HG02759 (cell line): ENCODE results near the gene UPP2.
A peak's percentile ranks its signal among the peaks of the same experiment; 100 is the strongest.

Experiments
- ATAC-seq: cut with Tn5 transposase; IDR thresholded peaks from one replicate; pipeline ENCODE4 v1.9.1; 2021; ENCODE audit warnings: mild to moderate bottlenecking, moderate library complexity; ENCODE audit not compliant: unreplicated experiment

The UPP2 gene

DNA sequence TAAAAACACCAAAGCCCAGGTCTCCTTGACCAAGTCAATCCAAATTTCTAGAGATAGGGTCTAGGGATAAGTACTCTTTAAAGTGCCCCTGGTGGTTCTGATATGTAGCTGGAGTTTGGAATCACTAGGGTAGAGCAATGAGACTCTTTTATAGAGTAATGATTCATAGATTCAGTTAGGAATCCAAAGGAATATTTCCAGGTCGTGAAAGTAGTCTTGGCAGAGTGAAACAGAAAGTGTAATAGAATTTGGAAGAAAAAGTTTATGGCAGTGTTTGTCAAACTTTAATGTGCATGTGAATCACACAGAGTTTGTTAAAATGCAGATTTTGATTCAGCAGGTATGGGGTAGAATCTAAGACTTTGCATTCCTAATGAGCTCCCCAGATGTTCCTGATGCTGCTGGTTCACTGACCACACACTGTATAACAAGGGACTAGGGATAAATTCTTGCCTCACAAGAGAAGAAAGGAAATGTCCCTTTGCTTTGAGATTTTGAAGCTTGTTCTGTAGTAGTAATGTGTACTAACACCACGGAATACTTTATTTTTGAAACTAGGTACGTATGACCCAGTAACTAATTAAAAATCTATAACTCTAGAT, 1.8 kb downstream of the UPP2 start:
- ATAC-seq, result no peak

DNA sequence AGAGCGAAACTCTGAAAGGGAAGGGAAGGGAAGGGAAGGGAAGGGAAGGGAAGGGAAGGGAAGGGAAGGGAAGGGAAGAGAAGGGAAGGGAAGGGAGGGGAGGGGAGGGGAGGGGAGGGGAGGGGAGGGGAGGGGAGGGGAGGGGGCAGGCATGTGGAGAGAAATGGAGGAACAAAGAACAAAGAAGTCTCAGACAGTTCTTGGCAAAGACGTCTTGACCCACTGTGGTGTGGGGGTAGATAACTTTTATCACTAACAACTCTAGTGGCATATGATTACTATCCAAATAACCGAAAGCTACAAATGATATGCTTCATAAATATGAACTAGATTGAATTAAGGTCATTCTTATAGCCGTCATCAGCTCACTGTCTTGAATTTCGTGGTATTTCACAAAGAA, 3.2 kb downstream of the UPP2 start:
- ATAC-seq, result no peak

DNA sequence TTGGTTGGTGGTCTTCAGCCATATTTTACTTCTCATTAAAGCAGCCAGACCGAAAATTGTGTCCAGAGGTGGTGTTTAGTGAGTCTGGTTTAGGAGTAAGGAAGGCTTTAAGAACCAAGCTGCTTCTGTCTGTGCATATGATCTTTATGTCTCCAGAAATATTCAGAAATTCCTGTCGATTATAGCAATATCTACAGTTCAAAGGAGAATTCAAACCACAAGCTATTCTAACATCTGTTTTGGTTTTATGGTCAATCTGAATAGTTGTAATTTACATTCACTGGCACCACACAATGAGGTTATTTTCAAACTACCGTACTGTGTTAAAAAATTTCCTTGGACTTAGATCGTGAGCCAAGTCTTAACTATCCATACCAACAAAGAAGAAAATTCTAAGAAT, 11.3 kb downstream of the UPP2 start:
- no peak for ATAC-seq

DNA sequence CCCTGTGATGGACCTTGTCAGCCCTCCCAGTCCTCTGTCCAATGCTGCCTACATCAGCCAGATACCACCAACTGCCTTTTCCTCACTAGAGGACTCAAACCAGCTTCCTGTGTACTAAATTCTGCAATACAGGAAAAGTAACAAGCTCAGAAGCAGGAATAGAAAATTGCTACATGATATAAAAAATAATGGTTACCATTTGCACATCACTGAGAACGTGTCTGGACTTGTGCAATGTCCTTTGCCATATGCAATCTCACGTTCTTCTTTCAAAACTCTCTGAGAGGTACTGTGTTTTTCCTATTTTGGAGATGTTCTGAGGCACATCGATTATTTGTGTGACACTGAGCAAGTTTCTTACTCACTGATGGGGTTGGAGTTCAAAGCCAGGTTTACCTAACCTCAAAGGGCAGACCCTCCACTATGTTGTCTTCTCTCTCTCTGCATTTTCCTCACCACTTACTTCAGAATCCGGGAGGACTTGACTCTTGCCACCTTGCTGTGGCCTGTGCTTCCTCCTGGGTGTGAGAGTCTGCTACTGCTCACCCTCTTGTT, 12.1 kb downstream of the UPP2 start:
- ATAC-seq, result no peak

DNA sequence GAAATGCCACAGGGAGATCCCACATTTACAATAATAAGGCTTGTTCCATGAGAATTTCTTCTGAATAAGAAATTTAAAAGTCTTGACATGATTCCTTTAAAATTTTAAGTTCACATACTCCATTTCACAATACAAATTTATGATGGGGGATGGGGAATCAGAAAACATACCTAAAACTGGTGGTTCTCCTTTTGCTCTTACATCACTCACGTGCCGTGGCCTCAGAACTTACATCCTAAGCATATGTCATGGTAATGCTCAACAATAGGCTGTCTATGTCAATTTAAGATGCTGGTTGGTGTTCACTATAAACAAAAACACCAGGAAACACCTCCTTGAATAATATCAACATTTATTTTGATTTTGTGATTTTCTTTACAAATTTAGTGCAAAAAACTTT, 12.8 kb downstream of the UPP2 start:
- ATAC-seq, result no peak

DNA sequence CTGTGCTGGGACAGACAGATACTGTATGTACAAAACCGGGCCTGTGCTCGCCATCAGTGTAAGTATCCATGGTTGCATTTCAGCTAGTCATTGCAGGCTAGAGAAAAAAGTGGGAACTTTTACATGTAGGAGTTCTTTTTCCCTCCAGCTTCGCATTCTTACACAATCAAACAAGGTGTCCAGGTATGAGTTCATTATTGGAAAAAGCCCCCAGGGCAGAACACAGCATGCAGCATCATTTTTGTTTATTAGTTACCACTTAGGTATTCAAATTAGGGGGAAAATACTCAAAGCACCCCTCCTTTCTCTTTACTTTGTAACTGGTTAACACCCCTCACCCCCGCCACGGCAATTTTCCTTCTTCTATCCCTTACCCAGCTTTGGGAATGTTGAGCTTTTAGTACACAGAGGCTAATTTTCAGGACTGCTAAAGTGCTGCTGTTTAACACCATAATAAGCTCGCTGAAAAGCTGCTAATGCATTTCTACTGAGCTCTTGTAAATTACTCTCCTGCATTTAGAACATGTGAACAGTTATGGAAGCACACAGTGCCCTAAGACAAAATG, 13.6 kb downstream of the UPP2 start:
- no peak for ATAC-seq

DNA sequence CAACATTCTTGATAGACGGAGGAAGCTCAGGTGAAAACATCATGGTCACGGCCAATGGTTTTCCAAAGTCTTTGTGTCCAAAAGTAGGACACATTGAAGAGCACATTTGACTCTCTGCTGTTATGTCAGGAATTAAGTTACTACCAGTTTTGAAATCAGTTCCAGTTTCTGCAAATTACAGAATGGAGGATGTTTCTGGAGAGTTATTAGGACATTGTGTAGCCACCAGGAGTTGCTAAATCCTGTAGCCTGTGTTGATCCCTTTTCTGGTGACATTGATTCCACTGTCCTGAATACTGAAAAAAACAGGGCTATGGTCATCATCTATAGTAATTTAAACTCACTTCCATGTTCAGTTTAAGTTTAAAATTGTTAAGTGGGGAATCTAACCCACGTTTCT, 15.3 kb downstream of the UPP2 start:
- ATAC-seq, result no peak

DNA sequence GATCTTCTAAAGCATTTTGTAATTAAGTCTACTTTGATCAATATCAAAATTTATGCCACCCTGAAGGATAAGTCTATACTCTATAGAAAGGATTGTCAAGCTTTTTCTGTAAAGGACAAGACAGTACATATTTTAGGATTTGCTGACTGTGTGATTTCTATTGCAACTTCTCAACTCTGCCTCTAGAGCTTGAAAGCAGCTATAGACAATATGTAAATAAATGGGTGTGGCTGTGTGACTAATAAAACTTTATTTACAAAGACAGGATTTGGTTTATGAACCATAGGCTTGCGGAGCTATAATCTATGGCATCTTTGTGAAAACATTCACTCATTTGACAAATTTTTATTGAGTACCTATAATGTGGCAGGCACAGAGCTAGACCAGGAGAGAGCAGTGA, 18.4 kb downstream of the UPP2 start:
- ATAC-seq, result no peak

DNA sequence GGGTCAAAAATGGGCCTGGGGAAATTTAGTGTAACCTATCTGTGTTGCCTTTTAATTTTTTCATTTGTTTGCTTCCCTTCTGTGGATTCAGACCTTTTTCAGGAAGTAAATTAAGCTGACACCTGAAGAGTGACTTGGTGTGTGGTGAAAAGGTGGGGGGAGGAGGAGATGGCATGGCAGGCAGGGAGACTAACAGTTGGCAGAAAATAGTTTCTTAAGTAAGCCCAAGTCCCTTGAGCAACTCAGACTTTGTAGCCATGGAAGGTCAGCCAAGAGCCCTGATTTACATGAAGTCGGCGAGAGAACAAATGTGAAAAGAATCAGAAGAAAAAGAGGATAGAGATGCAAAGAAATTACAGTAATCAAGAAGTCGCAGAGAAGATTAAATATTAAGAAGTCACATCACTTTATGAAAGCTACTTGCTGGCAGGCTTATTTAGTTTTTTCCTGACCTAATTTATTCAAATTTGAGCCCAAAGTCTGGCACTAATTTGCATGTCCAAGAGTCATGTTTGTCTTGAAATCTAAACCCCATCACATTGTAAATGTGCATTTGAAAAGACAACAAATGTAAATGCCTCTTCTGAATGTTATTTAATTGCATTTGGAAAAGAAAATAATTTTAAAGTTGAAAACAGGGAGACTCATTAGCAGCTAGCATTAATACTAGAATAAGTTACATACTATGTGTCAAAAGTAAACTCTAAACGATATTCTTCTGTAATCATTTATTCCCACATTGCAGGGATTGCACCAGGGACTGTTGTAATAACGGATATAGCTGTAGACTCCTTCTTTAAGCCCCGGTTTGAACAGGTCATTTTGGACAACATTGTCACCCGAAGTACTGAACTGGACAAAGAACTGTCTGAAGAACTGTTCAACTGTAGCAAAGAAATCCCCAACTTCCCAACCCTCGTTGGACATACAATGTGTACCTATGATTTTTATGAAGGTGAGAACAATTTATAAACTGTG, 19.3 kb downstream of the UPP2 start:
- ATAC-seq, result no peak

DNA sequence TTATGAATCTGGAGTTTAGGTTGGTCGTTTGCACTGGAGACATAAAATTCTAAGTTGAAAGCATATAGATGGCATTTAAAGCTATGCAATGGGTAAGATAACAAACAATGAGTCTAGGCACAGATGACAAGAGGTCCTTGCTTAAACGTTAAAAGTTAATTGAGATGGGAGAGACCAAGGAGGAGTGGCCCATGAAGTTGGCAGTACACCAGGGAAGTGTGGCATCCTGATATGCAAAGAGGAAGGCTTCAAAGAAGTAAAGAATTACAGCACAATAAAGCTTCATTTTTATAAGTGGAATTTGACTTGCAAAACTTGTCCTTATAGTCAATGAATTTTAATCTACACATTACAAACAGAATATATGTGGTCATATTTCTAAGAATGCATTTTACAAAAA, 23.2 kb downstream of the UPP2 start:
- no peak for ATAC-seq

DNA sequence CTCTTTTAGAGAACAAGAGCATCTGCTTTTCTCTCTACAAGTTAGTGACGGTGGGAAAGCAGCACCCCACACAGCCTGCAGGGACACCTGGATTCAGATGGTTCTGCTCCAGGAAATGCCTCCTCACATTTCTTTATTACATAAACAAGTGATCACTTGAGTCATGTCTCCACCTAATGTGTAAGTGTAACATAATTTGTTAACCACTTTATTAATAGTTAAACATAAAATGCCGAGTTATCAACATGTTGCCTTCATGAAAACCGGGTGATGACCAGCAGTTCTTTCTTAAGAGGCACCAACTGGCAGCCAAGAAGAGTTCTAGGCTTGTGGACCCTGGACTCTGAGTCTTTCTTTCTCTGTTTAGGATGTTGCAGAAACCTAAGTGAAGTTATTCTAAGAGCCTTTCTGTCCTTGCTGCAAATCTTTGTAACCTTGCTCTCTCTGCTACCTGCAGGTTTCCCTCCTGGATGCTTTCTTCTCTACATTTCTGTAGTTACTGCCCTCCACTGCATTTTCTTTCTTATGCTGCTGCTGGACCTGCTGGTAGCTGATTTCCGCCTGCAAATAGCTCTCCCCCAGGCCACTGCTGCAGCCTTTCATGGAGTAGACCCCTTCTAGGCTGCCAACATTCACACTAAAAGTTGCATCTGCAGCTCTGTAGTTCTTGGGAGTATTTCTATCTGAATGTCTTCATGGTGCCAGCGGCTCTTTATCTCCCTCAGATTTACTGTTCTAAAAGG, 24.3 kb downstream of the UPP2 start:
- ATAC-seq, result no peak

DNA sequence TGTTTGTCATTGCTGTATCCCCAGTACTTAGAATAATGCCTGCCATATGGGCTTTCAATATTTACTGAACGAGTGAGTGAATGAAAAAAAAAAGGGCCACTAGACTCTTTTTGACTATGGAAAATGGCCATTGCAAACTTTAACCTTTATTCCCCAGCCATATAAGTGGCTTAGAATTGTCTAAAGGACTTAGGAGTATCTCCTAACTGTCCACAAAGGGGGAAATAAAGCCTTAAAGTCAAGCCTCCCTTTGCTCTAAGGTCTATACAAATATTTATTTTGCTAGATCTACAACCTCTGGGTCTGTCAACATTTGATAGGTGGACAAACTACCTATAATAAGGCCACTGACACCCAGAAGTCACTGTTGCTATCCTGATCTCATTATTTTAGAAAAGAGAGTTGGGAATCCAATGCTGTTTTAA, 25.7 kb downstream of the UPP2 start:
- ATAC-seq, result no peak

DNA sequence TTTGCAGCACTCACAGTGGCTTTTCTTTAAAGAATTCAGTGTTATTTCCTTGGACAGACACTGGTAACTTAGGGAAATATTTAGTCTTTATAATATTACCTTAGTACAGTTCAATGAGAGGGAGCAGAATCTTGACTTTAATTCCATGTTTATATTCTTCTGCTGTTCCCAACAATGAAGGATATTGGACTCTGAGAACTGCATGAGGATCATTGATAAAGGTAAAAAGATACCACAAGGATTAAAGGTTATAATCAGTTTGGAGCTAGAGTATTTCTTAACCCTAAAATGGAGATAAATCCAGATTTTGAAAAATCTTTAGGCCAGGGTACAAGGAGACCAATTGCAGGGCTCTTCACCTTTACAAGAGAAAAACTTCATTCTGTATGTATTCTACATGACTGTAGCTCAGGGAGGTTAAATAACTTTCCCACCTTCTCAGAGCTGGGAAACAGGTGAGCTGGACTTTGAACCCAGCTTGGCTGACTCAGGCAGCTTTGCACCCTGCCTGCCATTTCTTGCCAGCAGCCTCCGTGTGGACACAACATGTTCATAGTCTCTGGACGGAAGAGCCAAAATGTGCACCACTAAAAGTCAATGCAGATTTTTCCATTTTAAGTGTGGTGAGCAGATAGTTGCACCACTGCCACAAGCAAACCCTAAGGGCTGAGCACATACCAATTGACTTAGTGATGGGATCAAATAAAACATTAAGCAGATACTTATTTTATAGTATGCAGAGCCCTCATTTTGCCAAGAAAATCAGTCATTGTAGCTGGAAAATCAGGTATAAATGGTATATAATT, 26.7 kb downstream of the UPP2 start:
- ATAC-seq, result no peak

DNA sequence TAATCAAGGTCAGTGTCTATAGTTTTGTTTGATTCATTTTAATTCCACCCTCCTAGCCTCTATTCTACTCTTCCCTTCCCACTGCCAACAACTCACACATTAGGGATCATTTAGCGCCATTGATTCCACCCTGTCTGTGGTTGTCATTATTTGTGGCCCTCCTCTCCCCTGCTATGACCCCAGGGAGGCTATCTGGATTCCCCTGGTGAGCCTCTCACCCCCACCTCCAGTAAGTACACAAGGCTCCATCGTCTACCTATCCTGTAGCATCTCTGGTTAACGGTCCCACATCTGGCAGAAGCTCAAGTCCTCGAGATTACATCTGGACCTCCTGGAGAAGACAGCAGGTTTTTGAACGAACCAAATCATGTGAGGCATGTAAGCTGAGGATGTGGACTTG, 27.4 kb downstream of the UPP2 start:
- ATAC-seq, result no peak

DNA sequence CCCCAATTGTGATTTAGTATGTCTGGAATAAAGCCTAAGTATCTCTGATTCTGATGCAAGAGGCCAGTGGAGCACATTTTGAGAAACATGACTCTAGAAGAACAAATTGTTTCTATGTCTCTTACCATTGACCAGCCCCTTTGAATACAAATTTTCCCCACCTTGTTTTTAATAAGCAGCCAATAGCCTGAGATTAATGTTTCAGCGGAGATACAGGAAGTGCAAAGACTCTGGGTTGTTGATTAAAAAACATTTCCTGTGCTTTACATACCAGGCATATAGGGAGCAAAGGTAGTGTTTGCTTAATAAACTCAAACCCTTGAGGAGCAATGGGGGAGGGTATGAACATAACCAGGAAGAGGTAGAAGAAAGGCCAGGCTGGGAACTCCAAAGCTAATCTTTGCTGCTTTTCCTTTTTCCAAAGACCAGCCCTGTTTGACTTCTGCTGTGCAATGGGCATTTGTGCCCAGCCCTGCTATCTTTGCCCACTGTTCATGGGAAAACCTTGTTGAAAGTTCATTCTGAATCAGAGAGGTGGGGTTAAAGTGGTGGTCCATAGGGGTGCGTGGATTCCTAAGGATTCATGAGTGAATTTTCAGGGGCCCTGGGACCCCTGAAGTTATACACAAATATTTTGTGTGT, 29.3 kb downstream of the UPP2 start:
- peak; percentile 45 for ATAC-seq

DNA sequence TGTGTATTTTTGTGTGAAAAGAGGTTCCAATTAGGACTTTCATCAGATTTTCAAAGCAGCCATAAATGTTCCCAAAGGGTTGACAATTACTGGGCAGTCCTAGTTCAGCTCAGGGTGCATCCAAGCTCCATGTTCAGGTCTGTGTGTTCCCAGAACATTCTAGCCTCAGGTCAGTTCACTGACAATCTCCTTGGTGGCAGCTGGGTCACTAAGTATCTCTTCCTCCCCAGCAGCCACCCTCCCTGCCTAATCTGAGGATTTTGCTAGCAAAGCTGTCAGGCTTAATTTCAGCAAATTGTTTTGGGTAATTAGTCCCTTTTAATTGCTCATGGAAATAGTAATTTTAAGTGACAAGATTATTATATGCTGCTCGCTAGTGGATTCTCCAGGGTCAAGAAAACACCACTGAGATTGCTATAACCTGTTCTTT, 29.8 kb downstream of the UPP2 start:
- ATAC-seq, result no peak

DNA sequence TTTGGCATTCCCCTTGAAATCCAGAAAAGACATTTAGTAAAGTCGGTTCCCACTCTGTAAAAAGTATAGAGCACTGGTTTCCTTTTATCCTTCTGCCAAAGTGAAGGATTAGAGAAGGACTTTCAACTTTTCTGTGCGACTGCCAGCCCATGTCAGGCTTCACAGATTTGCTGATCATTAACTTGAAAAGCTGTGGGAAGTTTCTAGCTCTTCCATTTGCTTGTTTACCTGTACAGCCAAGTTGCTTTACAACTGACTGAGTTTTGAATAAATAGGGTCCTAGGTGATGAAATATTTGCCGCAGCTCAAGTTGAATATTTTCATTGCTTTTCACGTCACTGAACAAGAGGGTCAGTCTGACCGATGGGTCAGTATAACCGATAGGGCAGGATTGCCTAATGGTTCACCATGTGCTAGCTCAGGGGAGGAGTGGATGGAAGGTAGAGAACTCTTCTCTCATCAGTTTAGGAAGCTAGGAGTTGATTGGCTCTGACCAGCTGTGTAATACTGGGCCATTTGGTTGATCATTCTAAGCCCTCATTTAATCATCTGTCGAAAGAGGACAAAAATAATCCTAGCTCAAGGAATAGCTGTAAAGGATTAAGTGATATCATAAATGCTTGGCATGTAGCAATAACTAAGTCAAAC, 30.4 kb downstream of the UPP2 start:
- ATAC-seq, result no peak

DNA sequence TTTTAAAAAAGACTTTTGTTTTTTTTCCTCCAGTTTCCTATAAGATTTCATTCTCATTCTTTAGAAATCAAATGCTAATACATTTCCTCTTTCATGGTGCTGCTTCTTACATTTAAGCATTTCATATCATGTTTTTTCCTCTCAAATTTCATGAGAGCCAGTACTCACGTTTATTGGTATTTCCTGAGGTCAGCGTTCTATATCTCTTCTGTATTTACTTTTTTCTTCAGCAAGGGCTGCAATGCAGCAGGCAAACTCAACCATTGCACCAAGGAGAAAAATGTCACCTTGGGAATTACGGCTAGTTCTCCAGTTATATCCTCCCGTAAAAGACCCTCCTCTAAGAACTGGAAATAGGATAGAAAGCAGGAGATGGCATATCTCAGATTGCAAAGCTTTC, 32.4 kb downstream of the UPP2 start:
- no peak for ATAC-seq

DNA sequence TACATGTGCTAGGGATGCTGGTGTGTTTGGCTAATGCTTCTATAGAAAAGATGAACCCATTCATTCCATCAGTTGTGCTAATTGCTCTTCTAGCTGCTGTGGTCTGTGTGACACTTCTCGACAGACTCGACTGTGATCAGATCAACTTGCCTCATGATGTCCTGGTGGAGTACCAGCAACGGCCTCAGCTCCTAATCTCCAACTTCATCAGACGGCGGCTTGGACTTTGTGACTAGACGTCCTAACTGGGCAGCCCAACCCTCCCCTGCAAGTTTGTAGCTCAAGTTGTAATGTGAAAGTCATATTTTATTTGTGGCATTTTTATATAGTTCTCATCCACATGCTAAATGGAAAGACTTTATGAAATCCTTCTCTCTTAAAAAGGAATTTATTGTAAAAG, 33.0 kb downstream of the UPP2 start:
- ATAC-seq, result no peak
